ENCODE data around the gene PEA15. TPM values are rescaled to one million over a fixed set of nuclear protein-coding genes. Genes with fewer than 3 reads are reported as not detected.

The PEA15 gene
- total RNA-seq, 1 experiment from 2014 or later, result 94.3 TPM

GRCh38 chr1:160179336-160179735 lies 25.8 kb upstream of the PEA15 start:
- in situ Hi-C loops (cut with HindIII; ENCODE audit: low pct_unique_long_range_greater_than_20kb, low sequenced_read_pairs) (no loop called here), intact Hi-C loops (cut with micrococcal nuclease; ENCODE audit: unreplicated experiment) (no loop called here)
- no TSS peak for BruUV-seq (replicated peaks)
- Histone ChIP-seq H3K27ac (ENCODE audit: low read length) (no peak overlapping the region), H3K4me1 (ENCODE audit: control insufficient read depth, insufficient read depth, low read length) (no peaks in the 10 kb centered on the region), H3K4me3 (ENCODE audit: low read depth in 2 of 2, low read length in 2 of 2) (no peak overlapping the region), H3K27me3 (ENCODE audit: control insufficient read depth, insufficient read depth, low read length) (no peaks in the 10 kb centered on the region; the same call in 1 of the 2 replicates), H3K36me3 (ENCODE audit: control insufficient read depth, insufficient read depth, low read length) (no peaks in the 10 kb centered on the region), H3K9me3 (ENCODE audit: control insufficient read depth, insufficient read depth, low read depth, low read length) (no peaks in the 10 kb centered on the region)
- ChIA-PET POLR2A (no interaction called here), CTCF (no interaction called here)
- no peak for DNase-seq (ENCODE audit: low read depth, low spot score)
- no peak for TF ChIP-seq REST (IDR thresholded peaks at IDR 0.05; ENCODE audit: insufficient read depth in 1 of 2, low read depth in 2 of 2, low read length in 1 of 2)
- no peak for TF ChIP-seq CTCF (IDR thresholded peaks at IDR 0.05)
- TF ChIP-seq SIN3A (IDR thresholded peaks at IDR 0.05; ENCODE audit: borderline replicate concordance, insufficient read depth, low read depth, low read length), result no peak
- no peak for TF ChIP-seq TCF7L2 (IDR thresholded peaks at IDR 0.05; ENCODE audit: low read depth, low read length)
- TF ChIP-seq POLR2AphosphoS5 (IDR thresholded peaks at IDR 0.05; ENCODE audit: low read depth, low read length), result no peak
- ATAC-seq, result no peak

GRCh38 chr1:160186246-160186645 lies 18.9 kb upstream of the PEA15 start:
- Histone ChIP-seq H3K4me1 (ENCODE audit: control insufficient read depth, insufficient read depth, low read length) (no peaks in the 10 kb centered on the region), H3K27ac (ENCODE audit: low read length) (no peak overlapping the region), H3K27me3 (ENCODE audit: control insufficient read depth, insufficient read depth, low read length) (no peaks in the 10 kb centered on the region; the same call in 1 of the 2 replicates), H3K36me3 (ENCODE audit: control insufficient read depth, insufficient read depth, low read length) (no peaks in the 10 kb centered on the region), H3K9me3 (ENCODE audit: control insufficient read depth, insufficient read depth, low read depth, low read length) (no peaks in the 10 kb centered on the region), H3K4me3 (ENCODE audit: low read depth in 2 of 2, low read length in 2 of 2) (no peak overlapping the region)
- in situ Hi-C loops (cut with HindIII; ENCODE audit: low pct_unique_long_range_greater_than_20kb, low sequenced_read_pairs) (no loop called here), intact Hi-C loops (cut with micrococcal nuclease; ENCODE audit: unreplicated experiment) (no loop called here)
- TF ChIP-seq TCF7L2 (IDR thresholded peaks at IDR 0.05; ENCODE audit: low read depth, low read length) (no peak), SIN3A (IDR thresholded peaks at IDR 0.05; ENCODE audit: borderline replicate concordance, insufficient read depth, low read depth, low read length) (no peak), CTCF (IDR thresholded peaks at IDR 0.05) (no peak), REST (IDR thresholded peaks at IDR 0.05; ENCODE audit: insufficient read depth in 1 of 2, low read depth in 2 of 2, low read length in 1 of 2) (no peak), POLR2AphosphoS5 (IDR thresholded peaks at IDR 0.05; ENCODE audit: low read depth, low read length) (no peak)
- ATAC-seq (no peak), DNase-seq (ENCODE audit: low read depth, low spot score) (no peak)
- CTCF ChIA-PET, result no interaction called here
- POLR2A ChIA-PET, result no interaction called here
- no TSS peak for BruUV-seq (replicated peaks)
